Stimulated activated CD4-positive, alpha-beta T cell treated with anti-CD3 and anti-CD28 coated beads, Interleukin-12 subunit alpha, Interleukin-12 subunit beta, amount 100 ng/mL, for 24 hours (primary cell): ENCODE measurements around the gene CBX1.
"Not testable (repeated sequence)": the region's sequence is repeated elsewhere in the genome, so short reads cannot be mapped to it uniquely, and the experiment has no call there.

Source experiments
- DNase-seq, 2 experiments: peaks; one replicate each; pipeline ENCODE4 v3.0.0-alpha.2; 2020; ENCODE audit warnings: low read depth in 2 of 2

CBX1 gene

DNA sequence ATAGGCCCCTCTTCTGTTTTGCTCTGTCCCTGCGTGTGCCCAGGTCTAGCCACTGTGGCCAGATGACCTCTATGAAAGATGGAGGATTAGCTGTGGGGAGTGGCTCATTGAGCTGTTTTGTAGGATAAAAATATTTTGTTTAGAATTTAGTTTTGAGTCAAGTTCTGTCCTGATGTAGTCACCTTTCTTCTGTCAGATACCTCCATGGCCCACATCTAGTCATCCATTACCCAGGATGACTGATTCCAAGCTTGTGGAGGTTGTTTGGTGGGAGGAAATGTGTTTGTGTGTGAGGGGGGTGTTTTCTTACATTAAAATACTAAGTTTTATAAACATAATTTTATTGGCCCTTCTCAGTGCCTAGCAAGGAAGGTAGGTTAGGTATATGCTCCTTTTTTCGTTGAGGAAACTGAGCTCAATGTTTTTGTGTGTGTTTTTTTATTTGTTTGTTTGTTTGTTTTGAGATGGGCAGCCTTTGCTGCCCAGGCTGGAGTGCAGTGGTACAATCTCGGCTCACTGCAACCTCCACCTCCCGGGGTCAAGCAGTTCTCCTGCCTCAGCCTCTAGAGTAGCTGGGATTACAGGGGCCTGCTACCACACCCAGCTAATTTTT lies 22.6 kb upstream of the CBX1 start:
- no peak for DNase-seq

DNA sequence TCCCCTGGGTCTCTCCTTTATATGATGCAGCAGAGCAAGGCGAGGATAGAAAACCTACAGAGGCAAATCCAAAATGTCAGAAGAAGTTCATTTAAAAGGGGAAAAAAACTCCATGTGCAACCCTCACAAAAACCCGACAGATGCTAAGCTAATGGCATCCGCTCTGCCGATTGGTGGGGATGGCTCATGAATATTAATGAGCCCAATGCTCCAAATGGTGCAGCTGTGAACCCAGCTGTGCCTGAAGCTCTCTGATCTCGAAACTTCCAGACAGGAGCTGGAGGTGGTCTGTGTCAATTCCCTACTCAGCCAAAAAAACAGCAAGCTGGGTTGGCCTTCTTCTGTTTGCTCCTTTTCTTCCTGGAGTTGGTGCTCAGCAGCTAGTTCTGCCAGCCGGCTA lies 21.8 kb upstream of the CBX1 start:
- no peak for DNase-seq

DNA sequence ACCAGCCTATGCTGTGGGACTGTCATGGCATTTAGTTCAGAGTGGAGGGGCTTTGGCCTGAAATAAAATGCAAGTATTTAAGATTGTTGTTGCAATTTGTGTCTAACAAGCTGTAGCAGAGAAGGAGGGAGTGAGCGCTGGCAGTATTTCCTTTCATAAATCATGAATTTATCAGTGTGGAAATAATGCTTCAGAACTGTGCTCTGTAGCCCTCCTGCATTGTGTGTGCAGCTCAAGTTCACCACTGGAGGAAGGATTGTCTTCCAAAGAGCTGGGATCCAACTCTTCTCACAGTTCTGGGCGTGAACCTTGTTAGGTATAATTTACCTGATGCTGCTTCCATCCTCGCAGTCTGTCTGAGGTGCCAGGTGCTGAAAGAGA lies 21.4 kb upstream of the CBX1 start:
- DNase-seq, result no peak

DNA sequence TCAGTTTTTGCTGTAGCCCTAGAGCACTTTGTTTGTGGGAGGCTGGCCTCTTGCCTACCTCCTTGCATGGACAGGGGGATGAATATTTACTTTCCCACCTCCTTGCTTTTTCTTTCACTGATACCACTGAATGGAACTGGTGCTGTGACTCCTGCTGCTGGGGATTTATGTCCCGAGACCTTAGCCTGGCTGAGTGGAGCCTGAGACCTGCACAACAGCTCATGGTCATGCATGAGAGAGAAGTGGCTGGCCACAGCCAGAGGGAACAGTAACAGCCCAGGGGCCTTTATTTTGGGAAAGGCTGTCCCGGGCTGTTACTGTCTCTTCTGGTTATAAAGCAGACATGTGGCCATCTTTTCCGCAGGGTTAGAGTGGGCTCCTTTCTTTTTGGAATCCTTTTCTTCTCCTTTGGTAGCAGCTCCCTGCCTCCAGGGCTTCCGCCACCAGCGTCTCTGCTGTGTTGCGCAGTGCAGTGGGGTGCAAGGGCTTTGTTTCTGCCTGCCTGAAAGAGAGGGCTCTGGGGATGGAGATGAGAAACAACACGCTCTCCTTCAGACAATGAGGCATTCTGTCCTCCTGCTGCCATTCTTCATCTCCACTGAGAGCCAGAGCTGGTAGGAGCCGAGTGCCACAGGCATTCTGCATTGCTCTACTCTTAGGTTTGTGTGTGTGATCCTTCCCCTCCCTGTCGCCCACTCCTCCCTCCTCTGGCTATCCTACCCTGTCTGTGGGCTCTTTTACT lies 20.8 kb upstream of the CBX1 start:
- no peak for DNase-seq

DNA sequence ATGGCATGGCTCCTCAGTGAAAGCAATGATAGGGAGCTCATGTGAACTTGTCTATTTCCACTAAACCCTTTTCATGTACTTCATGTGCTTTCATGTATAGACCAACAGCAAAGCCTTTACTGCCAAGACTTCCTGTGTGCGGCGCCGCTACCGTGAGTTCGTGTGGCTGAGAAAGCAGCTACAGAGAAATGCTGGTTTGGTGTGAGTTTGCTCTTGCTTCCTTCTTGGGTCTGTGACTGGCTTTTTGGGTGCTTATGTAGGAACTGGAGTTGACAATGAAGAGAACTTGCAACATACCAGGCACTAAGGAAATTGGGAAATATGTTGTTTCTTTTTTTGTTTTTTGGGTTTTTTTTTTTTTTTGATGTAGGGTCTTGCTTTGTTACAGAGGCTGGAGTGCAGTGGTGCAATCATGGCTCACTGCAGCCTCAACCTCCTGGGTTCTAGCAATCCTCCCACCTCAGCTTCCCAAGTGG lies 12.0 kb upstream of the CBX1 start:
- no peak for DNase-seq

DNA sequence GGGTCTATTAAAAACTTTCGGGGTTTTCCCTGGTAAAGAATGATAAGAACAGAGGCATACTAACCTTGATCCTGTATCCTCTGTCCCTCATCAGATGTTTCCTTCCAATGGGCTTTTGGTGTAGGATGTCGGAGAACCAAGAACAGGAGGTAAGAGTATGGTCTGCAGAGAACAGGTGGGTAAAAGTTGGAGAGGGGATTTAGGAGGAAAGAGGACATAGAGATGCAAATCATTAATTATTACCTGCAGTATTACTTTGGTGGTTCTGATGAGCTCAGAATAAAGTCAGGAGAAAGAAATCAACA lies 10.6 kb upstream of the CBX1 start:
- DNase-seq, result no peak

DNA sequence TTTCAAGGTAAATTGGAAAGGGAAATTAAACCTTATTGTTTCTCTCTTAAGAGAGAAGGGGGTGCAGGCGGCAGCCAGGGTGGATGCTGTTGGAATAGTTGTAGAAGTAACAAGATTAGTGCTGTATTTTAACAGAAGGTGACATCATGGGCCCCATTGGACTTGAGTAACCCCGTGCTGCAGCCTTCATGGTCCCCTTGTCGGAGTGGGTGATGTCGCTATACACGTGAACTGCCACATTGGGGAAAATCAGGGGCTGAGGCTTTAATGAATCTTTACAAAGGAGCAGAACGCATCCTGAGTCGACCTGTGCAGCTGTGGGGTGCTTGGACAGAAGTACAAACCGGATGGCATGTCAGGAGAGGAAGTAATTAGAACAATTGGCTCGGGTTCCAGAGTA lies 9.5 kb upstream of the CBX1 start:
- no peak for DNase-seq

DNA sequence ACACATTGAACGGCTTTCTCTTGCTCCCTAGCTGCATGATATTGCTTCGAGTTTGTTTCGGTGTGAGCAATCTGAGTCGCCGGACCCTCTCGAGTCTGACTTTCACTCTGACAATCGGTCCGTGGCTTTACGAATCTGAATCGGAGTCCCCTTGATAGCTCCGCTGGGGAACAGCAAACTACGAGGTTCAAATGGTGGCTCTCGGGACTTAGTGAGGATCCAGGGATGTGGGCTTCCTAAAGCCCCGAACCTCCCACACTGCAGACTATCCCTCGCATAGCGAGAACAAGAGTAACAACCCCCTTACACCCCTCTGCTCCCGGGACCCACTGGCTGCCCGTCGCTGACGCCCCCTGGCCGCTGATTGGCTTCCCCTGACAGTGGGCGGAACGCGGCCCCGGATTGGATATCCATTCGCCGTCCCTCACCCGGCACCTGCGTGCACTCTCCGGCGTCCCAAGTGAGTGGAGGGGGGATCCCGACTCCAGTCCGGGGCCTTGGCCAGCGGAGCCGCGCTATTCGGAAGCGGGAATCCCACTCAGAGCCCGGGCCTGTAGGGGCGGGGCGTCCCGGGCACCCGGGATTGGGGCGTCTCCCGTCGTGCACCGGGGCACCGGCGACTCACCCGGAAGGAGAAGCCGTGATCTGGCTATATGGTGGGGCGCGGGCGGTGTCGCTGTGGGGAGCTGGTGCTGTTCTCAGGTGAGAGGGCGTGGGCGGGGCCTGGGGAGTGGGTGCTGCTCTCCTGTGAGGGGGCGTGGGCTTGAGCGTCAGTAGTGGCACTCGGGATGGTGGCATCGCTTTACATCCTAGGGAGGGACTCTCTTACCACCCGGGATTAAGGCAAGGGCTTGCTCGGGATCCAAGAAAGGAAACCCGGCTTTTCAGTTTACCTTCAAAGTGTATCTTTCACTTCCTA lies 6.1 kb upstream of the CBX1 start, which contains the start of gene SNX11:
Gene SNX11 (plus strand): TSS at position 630 of the 919 bp plus-strand sequence. CDS start 4,278 bp downstream, outside the sequence.
- peak; percentile 82 to 93 for DNase-seq

DNA sequence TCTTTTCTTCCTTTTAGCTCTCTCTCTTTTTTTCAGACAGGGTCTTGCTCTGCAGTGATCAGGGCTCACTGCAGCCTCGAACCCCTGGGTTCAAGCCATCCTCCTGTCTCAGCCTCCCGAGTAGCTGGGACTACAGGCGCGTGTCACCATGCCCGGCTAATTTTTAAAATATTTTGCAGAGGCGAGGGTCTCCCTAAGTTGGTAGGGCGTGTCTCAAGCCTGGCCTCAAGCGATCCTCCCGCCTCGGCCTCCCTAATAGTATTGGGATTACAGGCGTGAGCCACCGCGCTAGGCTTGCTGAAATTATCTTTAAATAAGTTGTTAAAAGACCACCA lies 5.5 kb upstream of the CBX1 start:
- DNase-seq, result no peak

DNA sequence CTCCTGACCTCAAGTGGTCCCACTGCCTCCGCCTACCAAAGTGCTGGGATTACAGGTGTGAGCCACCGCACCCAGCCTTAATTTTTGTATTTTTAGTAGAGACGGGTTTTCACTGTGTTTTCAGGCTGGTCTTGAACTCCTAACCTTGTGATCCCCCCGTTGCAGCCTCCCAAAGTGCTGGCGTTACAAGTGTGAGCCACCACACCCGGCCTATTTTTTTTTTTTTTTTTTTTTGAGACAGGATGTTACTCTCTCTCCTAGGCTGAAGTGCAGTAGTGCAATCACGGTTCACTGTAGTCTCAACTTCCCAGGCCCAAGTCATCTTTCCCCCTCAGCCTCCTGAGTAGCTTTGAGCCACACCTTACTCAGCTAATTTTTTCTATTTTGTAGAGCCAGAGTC lies 3.2 kb upstream of the CBX1 start:
- no peak for DNase-seq

DNA sequence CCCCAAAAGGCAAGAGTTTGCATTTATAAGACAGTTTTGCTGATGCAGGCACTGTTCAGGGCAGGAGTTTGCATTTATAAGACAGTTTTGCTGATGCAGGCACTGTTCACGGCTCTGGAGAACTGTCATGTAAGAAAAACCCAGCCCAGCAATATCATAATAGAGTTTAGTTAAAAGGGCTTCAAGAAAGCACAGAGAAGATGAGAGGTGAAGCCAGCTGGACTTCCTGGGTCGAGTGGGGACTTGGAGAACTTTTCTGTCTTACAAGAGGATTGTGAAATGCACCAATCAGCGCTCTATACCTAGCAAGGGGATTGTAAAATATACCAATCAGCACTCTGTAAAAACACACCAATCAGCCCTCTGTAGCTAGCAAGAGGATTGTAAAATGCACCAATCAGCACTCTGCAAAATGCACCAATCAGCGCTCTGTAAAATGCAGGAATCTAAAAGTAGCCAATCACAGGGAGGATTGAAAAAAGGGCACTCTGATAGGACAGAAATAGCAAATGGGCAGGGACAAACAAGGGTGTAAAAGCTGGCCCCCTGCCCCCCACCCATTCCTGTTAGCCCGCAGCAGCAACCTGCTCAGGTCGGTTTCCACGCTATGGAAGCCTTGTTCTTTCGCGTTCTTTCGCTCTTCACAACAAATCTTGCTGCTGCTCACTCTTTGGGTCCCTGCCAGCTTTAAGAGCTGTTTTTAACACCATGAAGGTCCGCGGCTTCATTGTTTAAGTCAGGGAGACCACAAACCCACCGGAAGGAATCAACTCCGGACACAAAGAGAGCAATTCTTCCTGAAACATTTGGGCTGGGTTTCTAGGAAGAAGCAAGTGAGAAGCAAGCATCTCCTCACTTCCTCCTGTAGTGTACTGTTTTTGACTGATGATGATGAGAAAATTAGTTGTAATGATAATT lies 1.8 kb upstream of the CBX1 start:
- DNase-seq, result no peak

DNA sequence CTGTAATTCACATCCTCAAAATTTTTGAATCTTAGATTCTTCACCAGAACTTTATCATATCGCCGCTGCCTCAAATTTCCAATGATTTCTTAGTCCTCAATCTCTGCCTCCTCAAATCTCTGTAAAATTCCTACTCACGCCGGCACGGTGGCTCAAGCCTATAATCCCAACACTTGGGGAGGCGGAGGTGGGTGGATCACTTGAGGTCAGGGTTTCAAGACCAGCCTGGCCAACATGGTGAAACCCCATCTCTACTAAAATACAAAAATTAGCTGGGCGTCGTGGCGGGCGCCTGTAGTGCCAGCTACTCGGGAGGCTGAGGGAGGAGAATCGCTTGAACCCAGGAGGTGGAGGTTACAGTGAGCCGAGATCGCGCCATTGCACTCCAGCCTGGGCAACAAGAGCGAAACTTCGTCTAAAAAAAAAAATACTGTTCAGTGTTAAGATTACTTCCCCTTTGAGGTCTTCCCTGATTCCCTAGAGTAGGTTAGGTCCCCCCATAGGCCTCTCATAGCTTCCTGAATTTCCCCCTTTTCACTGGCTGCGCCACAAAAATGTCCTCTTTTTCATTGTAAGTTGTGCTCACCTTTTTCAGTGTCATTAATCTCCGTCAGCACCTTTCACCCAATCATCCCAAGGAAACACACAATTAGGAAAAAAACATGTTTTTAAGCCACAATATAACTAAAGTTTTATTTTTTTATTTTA lies 919 bp upstream of the CBX1 start:
- no peak for DNase-seq

DNA sequence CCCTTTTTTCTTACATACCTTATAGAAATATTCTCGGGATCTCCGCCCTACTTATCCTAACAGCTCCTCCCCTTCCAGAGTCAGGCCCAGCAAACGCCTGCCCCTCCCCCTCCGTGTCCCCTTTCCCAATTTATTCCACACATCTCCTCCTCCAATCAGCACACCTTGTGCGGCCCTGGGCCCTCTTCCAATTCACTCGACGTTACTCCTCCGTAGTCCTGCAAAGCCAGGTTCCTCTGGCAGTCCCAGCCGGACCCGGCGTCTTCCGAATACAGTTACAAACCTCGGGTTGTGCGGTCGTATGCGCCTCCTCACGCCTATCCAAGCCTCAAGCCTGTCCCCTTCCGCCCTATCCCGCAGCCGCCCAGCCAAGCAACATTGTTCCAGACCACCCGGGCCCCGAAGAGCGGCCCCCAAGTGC lies 677 bp downstream of the CBX1 start:
- DNase-seq, result no peak

DNA sequence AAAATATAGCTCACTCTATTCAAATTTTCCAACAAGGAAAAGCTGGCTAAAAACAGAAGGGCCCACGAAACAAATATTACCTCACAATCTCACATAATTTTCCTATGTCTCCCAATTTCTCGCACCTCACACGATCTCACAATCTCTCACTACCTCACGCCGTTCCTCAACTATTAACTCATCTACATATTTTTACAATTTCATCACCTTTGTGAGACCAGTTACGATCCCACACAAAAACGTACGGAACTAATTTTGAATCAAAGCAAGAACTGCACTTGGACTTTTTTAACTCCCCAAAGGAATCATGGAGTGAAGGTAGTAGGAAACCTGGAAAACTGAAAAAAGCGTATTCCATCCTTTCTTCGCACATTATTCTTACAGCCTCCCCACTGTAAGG lies 1.1 kb downstream of the CBX1 start:
- DNase-seq, result no peak

DNA sequence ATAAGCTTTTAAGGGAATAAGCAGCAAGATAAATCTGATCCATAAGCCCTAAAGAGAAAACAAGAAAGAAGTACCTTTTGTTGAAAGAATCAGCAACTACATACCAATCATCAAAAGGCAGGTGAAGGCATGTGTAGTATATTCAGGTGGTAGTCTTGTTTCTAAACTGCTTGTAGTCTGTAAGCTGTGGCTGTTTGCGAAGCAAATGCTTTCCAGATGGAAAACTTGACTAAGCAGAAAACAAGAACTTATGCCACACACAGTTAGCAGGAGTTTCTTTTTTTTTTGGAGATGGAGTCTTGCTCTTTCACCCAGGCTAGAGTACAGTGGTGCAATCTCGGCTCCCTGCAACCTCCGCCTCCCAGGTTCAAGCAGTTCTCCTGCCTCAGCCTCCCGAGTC lies 5.7 kb downstream of the CBX1 start:
- no peak for DNase-seq

DNA sequence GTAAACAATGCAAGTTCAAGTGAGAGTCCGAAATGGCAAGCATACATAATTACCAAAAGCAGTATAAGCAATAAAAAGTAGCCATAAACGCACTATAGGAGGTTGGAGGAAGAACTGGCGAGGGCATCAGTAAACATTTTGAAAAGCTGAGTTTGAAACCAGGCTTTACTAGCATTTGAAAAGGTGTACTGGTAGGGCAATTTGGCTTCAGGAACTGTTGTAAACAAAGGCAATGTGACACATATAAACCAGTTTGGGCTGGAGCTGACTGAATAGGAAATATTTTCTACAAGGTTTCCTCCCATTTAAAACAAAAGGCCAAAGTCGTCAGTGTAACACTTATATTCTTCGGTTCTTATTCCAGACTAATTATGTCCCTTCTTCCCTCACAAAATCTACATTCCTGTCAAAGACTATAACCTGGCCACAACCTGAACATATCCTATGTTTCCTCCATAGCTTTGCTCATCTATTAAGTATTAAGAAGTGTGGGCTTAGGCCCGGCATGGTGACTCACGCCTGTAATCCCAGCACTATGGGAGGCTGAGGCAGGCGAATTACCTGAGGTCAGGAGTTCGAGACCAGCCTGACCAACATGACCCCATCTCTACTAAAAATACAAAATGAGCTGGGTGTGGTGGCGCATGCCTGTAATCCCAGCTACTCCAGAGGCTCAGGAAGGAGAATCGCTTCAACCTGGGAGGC lies 7.8 kb downstream of the CBX1 start:
- DNase-seq, result no peak

DNA sequence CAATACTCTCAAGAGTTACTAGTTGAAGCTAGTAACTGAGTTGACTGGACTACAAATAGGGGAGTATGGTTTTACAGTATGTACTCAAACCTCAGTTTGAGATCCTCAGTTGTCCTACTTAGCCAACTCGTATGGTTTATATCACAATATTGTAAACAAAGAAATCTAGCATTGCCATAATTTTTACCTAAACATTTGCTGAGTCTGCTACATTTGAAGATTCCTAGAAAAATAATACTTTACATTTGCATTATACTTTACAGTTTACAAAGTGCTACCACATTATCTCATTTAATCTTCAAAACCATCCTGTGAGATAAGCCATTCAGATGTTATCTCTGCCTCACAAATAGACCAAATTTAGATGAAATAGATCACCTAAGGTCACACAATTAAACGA lies 16.3 kb downstream of the CBX1 start:
- DNase-seq, result no peak

DNA sequence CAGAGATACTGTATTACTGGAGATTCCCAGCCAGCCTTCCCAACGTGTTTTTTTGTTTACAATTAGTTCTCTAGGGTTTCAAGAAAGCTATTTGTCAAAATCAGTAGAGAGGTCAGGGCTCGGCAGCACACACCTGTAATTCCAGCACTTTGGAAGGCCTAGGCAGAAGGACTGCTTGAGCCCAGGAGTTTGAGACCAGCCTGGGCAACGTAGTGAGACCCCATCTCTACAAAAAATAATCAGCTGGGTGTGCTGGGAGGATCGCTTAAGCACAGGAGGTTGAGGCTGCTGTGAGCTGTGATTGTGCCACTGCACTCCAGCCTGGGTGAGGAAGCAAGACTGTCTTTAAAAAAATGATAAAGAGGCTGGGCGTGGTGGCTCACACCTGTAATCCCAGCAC lies 19.4 kb downstream of the CBX1 start:
- DNase-seq, result no peak

DNA sequence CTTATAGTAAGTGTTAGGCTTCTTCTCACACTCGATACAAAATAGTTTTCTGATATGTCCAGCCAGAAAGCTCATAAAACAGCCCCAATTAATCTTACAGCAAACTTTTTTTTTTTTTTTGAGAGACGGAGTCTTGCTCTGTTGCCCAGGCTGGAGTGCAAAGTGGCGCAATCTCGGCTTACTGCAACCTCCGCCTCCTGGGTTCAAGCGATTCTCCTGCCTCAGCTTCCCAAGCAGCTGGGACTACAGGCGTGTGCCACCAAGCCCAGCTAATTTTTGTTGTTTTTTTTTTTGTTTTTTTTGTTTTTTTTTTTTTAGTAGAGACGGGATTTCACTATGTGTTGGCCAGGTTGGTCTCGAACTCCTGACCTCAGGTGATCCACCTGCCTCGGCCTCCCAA lies 24.1 kb downstream of the CBX1 start:
- DNase-seq, result not testable (repeated sequence)

DNA sequence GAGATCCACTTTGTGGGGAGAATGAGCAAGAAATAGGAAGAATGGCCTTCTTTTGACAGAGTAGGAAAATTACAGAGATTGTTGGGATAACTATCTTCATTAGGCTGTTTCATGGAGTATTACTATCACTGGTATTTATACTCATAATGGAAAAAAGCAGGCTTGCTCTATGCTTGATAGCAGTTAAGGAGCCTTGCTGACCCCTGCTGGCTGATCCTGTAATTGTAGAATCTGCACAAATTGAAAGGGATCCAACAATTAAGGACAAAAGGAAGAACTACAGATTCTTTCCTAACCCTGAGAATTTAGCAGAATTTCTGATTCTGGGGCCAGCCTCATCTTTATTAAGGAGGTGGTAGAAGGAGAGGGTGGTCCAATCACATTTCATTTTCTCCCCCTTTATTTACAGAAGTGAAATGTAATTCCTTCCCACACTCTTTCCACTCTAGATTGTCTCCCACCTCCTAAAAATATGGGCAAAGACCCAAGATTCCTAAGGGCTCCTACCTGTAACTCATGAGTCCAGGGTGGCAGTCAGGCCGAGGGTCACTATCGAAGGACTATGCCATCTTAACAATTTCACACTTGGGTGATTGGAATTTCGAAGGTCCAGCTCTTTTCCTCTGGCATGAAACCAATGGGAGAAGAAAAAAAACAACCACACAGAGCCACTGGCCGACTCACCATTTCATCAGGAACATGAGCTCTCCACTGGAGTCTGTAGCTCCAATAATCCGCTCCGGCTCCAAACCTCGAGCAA lies 26.8 kb downstream of the CBX1 start:
- peak in 1 of 2 experiments; percentile 70 for DNase-seq
